Osteocyte (in vitro differentiated cells): ENCODE results near the gene ACACA. TPM values are rescaled to one million over a fixed set of nuclear protein-coding genes. Genes with fewer than 3 reads are reported as not detected.

ENCODE experiments used
- DNase-seq: peaks from one replicate; pipeline ENCODE4 v3.0.0; 2021; ENCODE audit warnings: mixed read lengths; ENCODE audit not compliant: unreplicated experiment; ENCODE audit errors: extremely low spot score
- H3K27ac Mint-ChIP-seq: one replicate; pipeline ENCODE4 v1.8.0; 2021; ENCODE audit warnings: mild to moderate bottlenecking, mixed read lengths; ENCODE audit not compliant: unreplicated experiment
- H3K27me3 Mint-ChIP-seq: one replicate; pipeline ENCODE4 v1.8.0; 2021; ENCODE audit warnings: mixed read lengths; ENCODE audit not compliant: unreplicated experiment
- H3K36me3 Mint-ChIP-seq: one replicate; pipeline ENCODE4 v1.8.0; 2021; ENCODE audit warnings: mixed read lengths; ENCODE audit not compliant: unreplicated experiment
- H3K4me1 Mint-ChIP-seq: one replicate; pipeline ENCODE4 v1.8.0; 2021; ENCODE audit warnings: mixed read lengths; ENCODE audit not compliant: unreplicated experiment
- H3K4me3 Mint-ChIP-seq: one replicate; pipeline ENCODE4 v1.8.0; 2021; ENCODE audit warnings: mild to moderate bottlenecking, moderate library complexity, mixed read lengths; ENCODE audit not compliant: unreplicated experiment
- H3K9me3 Mint-ChIP-seq: one replicate; pipeline ENCODE4 v1.8.0; 2021; ENCODE audit warnings: mixed read lengths; ENCODE audit not compliant: unreplicated experiment
- CTCF ChIP-seq: fragments of 200-600 bp; sonication (generic); IDR thresholded peaks from 2 replicates; pipeline ENCODE4 v1.5.0; 2021; ENCODE audit warnings: antibody characterized with exemption, mild to moderate bottlenecking, moderate library complexity
- total RNA-seq: library from RNA; stranded (reverse); gene quantifications from 2 replicates; pipeline ENCODE4 v1.2.1, GENCODE V29; 2021

The ACACA gene
- total RNA-seq, 1 donor from 2014 or later, result 63.5 TPM

- H3K4me3 Mint-ChIP-seq, result no peak overlapping the region
- H3K36me3 Mint-ChIP-seq, result peaks cover 25% of the 10 kb centered on the region
- DNase-seq, result no peak
- H3K9me3 Mint-ChIP-seq, result no peaks in the 10 kb centered on the region
- no peaks in the 10 kb centered on the region for H3K4me1 Mint-ChIP-seq
- no peaks in the 10 kb centered on the region for H3K27me3 Mint-ChIP-seq
- TF ChIP-seq CTCF, result no peak
- no peak overlapping the region for H3K27ac Mint-ChIP-seq
Measured at GRCh38 chr17:37089956-37090355, 316.7 kb downstream of the ACACA start.

GRCh38 chr17:37088913-37089312, 317.7 kb downstream of the ACACA start:
- Mint-ChIP-seq H3K27ac (no peak overlapping the region), H3K36me3 (peaks cover 26% of the 10 kb centered on the region), H3K4me3 (no peak overlapping the region)

GRCh38 chr17:37088459-37088858, 318.2 kb downstream of the ACACA start:
- no peak for TF ChIP-seq CTCF
- Mint-ChIP-seq H3K4me1 (no peaks in the 10 kb centered on the region), H3K36me3 (peaks cover 28% of the 10 kb centered on the region), H3K9me3 (no peaks in the 10 kb centered on the region), H3K27me3 (no peaks in the 10 kb centered on the region), H3K4me3 (no peak overlapping the region), H3K27ac (no peak overlapping the region)
- DNase-seq, result no peak

More at GRCh38 chr17:37088913-37089312, 317.7 kb downstream of the ACACA start:
- no peak for DNase-seq
- no peaks in the 10 kb centered on the region for H3K9me3 Mint-ChIP-seq
- H3K4me1 Mint-ChIP-seq, result no peaks in the 10 kb centered on the region
- H3K27me3 Mint-ChIP-seq, result no peaks in the 10 kb centered on the region
- TF ChIP-seq CTCF, result no peak

- Mint-ChIP-seq H3K36me3 (peaks cover 28% of the 10 kb centered on the region), H3K4me3 (no peak overlapping the region), H3K9me3 (no peaks in the 10 kb centered on the region), H3K27me3 (no peaks in the 10 kb centered on the region), H3K4me1 (no peaks in the 10 kb centered on the region), H3K27ac (no peak overlapping the region)
- TF ChIP-seq CTCF, result no peak
- no peak for DNase-seq
Measured at GRCh38 chr17:37087683-37088082, 319.0 kb downstream of the ACACA start.

- Mint-ChIP-seq H3K27me3 (no peaks in the 10 kb centered on the region), H3K4me3 (no peak overlapping the region), H3K36me3 (peaks cover 28% of the 10 kb centered on the region), H3K4me1 (no peaks in the 10 kb centered on the region), H3K9me3 (no peaks in the 10 kb centered on the region), H3K27ac (no peak overlapping the region)
- DNase-seq, result no peak
- TF ChIP-seq CTCF, result no peak
Measured at GRCh38 chr17:37086948-37087347, 319.7 kb downstream of the ACACA start.
